ENCODE measurements around the gene GNAL.

DNA sequence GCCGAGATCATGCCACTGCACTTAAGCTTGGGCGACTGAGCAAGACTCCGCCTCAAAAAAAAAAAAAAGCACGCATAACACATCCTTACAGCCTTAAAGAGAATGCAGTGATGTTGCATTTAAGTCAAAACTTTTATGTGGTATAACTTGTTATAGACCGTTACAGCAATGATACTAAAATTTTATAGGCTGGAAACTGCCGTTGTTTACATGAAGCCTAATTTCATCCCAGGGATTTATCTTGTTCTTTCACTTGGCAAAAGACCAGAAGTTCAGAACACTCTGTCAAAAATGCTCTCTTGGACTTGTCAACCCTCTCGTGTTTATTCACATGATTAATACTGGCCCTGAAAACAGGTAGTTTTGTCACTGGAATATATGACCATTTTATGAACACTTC lies 7.4 kb downstream of the GNAL start:
- TF ChIP-seq POLR2AphosphoS5 (IDR thresholded peaks at IDR 0.05; ENCODE audit: low read depth, low read length): no peak
- TF ChIP-seq SIN3A (IDR thresholded peaks at IDR 0.05; ENCODE audit: borderline replicate concordance, insufficient read depth, low read length): no peak
- TF ChIP-seq TAF1 (IDR thresholded peaks at IDR 0.05; ENCODE audit: borderline replicate concordance, insufficient read depth, low read length): no peak
- TF ChIP-seq, protein P1, sequence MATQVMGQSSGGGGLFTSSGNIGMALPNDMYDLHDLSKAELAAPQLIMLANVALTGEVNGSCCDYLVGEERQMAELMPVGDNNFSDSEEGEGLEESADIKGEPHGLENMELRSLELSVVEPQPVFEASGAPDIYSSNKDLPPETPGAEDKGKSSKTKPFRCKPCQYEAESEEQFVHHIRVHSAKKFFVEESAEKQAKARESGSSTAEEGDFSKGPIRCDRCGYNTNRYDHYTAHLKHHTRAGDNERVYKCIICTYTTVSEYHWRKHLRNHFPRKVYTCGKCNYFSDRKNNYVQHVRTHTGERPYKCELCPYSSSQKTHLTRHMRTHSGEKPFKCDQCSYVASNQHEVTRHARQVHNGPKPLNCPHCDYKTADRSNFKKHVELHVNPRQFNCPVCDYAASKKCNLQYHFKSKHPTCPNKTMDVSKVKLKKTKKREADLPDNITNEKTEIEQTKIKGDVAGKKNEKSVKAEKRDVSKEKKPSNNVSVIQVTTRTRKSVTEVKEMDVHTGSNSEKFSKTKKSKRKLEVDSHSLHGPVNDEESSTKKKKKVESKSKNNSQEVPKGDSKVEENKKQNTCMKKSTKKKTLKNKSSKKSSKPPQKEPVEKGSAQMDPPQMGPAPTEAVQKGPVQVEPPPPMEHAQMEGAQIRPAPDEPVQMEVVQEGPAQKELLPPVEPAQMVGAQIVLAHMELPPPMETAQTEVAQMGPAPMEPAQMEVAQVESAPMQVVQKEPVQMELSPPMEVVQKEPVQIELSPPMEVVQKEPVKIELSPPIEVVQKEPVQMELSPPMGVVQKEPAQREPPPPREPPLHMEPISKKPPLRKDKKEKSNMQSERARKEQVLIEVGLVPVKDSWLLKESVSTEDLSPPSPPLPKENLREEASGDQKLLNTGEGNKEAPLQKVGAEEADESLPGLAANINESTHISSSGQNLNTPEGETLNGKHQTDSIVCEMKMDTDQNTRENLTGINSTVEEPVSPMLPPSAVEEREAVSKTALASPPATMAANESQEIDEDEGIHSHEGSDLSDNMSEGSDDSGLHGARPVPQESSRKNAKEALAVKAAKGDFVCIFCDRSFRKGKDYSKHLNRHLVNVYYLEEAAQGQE (IDR thresholded peaks at IDR 0.05; ENCODE audit: insufficient read depth in 1 of 2, low read depth in 2 of 2, low read length in 2 of 2): no peak
